ENCODE results near the gene BCAP31.

DNA sequence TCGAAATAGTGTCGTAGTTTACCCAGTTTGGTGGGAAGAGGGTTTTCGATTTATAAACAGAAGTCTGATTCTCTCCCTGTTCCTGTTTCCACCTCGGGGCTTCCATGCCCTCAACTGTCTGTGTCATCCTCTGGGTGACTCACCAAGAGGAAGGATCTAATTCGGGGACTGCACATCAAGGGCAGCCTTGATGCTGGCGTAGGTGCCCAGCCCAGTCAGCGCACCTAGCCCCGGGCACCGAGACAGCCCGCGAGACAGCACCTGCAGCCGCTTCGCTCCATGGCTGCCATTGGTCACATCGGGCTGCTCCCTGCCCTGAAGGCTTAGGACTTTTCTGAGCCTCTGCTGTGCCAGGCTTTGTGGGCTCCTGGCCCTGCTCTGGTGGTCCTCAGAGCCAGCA is 8.2 kb upstream of the BCAP31 start:
- TF ChIP-seq, protein P1, sequence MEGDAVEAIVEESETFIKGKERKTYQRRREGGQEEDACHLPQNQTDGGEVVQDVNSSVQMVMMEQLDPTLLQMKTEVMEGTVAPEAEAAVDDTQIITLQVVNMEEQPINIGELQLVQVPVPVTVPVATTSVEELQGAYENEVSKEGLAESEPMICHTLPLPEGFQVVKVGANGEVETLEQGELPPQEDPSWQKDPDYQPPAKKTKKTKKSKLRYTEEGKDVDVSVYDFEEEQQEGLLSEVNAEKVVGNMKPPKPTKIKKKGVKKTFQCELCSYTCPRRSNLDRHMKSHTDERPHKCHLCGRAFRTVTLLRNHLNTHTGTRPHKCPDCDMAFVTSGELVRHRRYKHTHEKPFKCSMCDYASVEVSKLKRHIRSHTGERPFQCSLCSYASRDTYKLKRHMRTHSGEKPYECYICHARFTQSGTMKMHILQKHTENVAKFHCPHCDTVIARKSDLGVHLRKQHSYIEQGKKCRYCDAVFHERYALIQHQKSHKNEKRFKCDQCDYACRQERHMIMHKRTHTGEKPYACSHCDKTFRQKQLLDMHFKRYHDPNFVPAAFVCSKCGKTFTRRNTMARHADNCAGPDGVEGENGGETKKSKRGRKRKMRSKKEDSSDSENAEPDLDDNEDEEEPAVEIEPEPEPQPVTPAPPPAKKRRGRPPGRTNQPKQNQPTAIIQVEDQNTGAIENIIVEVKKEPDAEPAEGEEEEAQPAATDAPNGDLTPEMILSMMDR (conservative IDR thresholded peaks at IDR 0.05 in 1 of 2, IDR thresholded peaks at IDR 0.05 in 1 of 2; ENCODE audit: low read depth in 1 of 2, low read length in 2 of 2), result no peak
- no peak for TF ChIP-seq EZH2 (IDR thresholded peaks at IDR 0.05; ENCODE audit: low read length, missing control alignments)
